GM21529 (cell line): ENCODE data around the gene LGR4.

Experiments
- ATAC-seq: cut with Tn5 transposase; IDR thresholded peaks from one replicate; pipeline ENCODE4 v1.9.1; 2021; ENCODE audit not compliant: unreplicated experiment

LGR4 gene

DNA sequence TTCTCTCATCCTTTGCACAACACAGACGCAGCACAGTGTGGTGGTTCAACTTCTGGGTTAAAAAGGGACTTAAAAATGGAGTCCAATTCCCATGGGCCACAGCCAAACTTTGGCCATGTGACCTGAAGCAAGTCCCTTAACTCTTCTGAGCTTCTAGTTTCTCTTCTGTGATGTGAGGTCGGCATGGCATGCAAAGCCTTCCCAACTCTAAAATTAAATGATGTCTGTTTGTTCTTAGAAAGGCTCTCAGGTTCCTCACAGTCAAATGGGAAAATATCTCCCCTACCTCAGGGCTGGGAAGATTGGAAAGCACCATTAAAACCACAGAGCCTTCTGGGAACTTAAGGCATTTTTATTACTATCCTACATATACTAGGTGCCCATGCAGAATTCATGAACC, 38.8 kb downstream of the LGR4 start:
- ATAC-seq, result no peak

DNA sequence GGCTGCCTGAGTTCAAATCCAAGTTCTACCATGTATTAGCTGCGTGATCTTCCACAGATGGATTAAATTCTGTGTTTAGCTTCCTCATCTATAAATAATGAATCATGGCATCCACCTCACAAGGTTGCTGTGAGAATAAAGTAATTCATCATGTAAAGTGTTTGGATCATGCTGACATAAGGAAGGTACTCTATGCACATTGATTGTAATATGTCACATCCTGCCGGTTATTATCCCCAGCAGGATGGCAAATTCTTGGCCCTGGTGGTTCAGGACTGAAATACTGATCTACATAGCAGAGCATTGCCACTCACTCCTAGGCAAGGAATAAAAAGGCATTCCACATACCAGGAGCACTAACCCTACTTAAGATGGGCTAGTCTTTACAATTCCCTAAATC, 40.8 kb downstream of the LGR4 start:
- ATAC-seq, result no peak

DNA sequence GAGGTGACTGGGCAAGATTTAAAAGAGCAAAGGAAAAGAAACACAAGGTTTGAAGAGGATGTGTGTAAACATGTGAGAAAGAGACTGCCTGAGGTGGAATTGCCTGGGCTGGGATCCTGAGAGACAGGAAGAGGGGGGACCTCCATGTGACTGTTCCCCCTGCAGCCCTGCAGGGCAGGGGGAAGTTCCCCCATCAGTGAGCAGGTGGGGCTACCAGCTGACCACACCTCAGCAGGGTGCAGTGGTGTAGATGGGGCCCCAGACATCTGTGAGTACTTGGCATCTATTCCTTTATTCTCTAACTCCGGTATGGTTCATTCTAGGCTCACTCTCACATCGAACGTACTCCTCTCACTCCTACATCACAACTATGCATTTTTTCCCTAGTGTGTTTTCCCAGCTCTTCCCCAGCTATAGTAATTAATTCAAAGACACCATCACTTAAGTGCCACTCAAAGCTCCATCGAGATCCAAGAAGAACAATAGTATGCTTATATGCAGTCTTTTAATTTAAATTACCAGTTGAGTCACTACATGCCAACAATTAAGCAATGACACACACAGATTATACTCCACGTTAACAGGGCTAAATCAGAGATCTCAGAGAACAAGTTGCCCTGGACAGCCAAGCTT, 42.7 kb downstream of the LGR4 start:
- ATAC-seq, result no peak

DNA sequence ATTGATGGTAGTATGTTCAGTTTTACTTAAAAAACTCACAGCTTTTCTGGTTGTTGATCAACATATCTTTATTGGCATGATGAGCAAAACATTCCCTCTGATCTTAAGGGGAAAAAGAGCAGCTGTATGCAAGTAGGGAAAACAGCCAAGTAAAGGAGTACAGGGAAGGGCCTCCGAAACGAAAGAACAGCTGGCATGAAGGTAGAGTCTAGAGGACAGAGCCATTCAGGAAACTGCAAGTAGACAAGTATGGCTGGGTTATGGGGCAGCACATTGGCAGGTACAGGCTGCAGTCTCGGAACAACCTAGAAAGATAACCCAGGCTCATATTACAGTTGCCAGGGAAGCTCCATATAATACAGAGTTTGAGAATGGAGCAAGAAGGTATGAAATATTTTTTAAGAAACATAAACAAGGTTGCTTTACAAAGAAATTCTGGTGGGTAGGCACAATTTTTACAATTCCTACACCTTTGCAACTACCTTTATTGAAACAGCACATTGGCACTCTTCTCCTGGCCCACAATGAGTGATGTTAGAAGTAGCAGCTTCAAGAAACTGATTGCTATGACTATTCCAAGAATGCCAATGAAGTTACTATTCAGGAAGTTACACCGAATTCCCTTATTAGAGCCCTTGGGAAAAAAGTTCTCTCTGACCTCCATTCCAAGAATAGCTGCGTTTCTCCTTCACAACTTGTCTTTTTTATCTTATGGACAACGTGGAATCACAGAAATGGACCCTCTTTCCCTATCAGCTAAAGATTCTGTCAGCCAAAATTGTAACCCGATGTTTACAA, 45.2 kb downstream of the LGR4 start:
- ATAC-seq, result no peak

DNA sequence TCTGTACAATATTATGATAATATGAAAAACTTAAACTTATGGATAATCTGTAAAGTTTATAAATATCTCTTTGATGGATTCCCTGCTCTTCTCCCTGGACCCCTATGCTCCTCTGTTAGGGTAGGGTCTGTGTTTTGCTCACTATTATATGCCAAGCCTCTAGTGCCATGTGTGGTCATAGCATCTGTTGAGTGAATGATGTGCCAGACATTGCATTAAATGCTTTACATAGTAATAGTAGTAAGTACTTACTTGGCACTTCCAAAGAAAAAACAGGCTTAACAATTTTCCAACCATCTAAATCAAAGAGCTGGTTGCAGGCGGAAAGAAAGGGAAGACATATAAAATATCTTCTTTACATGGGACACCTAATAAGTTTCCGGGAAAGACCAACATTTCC, 46.8 kb downstream of the LGR4 start:
- ATAC-seq, result no peak

DNA sequence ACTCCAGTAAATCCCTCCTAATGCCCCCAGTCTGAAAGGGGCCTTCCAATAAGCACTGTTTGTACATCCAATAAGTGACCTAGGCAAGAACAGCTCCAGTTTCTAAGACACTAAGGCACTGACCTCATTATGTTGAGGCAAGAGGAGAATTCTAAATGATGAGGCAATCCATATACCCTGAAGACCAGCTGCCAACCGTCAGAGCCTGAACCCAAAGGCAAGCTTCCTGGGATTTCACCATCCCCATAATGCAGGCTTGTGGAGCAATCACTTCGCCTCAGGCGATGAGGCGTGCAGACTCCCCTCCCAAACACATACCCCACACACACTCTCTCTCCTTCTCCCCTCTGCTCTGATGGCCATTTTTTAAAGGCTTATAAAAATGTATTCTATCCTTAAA, 49.5 kb downstream of the LGR4 start:
- no peak for ATAC-seq

DNA sequence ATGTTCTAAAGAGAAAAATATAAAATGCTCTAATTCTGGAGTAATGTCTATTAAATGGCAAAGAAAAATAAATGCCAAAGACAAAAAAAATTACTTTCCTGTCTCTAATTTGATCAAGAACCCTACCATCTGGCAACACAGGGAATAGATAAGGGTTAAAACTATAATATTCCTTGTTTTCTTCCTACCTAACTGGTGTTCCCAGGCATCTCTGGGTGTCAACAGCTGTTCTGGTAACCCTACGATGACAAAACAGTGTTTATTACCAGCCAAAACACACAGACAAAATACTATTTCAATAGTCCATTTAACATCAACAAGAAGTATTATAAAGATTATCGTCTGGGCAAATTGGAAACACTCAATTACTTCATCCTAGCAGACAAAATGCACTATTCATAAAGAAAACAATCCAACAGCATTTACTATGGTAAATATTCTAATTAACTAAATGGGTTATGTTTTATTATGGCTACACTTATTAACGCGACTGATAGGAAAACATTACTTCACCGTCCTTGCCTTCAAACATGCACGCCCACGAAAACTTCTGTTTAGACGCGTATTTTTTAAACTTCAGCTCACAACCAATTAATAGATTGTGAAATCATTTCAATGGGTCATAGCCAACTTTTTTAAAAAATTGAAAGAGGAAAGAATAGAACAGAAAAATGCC, 50.6 kb downstream of the LGR4 start:
- no peak for ATAC-seq

DNA sequence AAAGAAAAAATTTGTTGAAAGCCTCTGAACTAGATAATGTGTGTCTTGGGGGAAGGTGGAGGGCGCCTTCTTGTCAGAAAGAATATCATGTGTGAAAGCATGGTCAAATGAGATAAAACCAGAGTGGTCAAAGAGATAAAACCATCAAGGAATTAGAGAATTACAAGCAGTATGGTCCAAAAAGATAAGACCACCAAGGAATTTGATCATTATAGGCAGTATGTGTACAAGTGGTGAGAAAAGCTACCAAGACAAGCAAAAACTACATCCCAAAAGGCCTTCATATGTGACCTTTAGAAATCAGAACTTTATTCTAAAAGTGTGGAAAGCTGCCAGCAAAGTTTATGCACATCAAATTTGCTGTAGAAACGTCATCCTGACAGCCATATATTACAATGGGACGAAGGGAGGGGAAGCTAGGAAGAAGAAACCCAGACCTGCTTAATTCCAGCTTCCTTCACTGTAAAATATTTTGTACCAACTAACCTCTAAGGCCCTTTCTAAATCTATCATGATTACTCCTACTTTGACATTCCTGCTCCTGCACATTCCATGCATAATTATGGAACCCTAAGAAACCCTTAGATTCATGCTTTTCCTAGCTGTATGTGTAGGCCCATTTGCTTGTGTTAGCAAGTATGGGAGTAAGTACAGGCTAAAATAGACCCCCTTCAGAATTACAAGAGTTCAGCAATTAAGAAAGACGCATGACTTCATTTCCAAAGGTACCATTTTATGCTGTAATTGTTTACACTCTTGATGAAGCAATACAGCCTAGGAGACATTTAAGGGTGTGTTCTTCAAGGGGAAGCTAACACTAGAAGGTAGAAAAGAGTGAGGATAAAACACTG, 51.6 kb downstream of the LGR4 start:
- ATAC-seq, result no peak

DNA sequence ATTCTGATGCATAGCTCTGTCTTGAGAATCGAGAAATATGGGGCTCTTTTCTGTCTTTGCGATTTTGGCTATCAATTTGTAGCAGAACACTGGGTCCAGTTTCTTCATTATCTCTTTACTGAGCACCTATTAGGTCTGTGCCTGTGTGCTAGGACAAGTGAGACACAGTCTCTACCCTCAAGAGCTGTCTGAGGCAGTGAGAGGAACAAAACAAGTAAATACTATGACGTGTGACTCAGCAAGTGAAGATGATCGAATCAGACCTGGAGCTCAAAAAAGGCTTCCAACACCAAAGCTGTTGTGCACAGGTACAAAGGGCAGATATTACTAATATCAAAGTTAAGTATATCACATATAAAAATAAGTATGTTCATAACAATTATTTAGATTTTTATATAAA, 52.4 kb downstream of the LGR4 start:
- ATAC-seq, result no peak

DNA sequence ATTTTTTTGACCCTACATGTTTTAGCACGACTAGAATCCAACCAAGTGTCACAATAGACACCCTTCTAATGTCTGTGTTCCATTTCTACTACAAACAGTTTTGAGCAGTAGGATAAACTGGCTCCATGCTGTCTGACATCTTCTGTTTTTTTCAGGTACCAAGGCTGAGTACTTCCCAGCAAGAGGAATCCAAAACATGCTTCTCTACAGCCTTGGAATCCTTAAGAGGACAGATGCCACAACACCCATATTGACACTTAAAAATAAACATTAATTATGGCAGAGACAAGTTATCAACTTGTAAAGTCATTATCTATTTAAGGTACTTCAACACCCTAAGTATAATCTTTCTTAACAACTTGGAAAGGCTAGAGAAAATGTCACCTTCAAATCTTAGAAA, 54.2 kb downstream of the LGR4 start:
- ATAC-seq, result no peak

DNA sequence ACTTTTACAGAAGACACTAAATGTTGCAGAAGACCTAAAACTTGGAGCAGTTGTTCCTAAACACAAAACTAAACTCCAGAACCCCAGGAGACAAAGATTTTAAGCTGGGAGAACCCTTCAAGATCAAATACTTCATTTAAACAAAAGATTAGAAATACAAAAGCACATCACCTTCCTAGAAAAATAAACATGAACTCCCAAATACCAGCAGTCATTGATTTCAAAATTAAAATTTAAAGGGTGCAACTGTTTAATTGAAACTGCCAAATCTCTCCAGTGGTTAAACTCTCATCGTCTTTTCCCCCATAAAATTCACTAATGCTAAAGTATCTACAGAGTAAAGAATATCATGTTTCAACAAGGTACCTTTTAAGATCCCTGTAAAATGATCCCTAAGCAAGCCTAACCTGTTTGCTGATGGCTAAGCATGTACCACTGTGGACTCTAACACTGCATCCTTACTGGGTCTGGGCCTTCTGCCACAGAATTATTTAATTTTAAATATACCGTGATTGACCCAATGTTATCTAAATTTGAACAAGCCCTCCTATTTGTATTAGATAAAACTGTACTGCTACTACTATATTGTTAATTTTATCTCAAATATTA, 55.9 kb downstream of the LGR4 start:
- ATAC-seq, result no peak

DNA sequence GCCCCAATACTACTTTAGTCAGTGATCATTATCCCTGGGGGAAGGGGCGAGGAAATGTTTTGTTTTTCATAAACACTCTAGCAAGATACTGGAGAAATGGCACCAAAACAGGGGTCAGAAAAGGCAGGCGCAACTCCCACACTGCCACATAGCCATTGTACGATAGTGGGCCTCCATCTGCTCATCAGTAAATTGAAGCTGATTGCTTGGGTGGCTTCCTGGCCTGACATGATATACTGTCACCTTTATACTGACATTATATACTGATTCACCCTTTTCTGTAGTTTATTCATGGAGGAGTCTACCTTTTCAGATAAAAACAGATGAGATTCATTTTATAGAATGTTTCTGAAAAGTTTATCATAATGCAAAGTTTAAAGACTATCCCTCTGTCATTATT, 57.9 kb downstream of the LGR4 start:
- ATAC-seq, result no peak

DNA sequence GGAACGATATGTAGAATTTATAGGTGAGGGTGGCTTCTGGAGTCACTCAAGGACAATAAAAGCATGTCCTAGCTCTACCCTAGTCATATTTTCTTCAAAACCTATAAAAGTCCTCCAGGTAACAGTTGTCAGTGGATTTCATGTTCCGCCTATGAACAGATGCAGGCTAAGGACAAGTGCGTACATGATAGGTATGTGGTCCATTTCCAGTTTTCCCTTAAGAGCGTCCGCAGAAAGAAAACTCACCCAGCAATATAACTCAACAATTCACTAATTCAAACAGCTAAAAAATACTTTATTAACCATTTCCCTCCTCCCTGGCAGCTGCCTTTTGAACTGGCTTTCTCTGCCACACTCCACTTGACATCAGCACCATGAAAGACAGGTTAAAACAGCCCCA, 59.4 kb downstream of the LGR4 start:
- ATAC-seq, result no peak

DNA sequence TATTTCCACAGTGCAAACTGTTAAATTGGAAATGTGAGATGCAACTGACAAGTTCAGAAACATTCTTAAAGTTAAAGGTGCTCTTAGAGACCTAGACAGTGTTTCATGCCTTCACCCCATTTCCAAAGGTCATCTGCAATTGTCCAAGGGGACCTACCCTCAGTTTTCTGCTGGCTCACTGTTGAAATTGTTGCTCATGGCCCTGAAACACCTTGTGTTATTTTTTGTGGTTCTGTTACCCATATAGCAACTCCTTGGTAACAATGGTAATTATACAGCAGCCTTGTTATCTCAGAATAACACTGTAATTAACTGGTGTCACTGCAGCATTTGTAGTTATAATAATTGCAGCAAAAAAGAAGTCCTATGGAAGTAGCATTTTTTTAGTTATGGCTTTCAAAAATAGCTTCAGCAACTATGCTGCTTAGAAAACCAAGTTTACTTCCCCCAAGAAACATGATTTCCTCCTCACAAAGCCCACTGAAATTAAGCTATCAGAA, 60.3 kb downstream of the LGR4 start:
- ATAC-seq, result no peak

DNA sequence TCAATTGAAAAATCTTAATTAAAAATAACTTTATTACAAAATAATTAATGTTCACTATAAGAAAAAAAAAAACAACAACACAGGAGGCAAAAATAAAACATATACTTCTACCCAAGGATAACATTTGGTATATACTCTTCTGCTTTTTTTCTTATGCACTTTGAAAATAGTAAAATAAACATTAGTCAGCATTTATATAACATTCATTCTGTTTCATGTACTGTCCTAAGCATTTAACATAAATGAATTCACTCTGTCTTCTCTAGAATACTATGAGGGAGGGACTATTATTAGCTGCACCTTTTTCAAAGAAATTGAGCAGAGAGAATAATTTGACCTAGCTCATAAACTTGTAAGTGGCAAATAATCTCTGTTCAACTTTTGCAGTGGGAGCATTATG, 61.3 kb downstream of the LGR4 start:
- no peak for ATAC-seq

DNA sequence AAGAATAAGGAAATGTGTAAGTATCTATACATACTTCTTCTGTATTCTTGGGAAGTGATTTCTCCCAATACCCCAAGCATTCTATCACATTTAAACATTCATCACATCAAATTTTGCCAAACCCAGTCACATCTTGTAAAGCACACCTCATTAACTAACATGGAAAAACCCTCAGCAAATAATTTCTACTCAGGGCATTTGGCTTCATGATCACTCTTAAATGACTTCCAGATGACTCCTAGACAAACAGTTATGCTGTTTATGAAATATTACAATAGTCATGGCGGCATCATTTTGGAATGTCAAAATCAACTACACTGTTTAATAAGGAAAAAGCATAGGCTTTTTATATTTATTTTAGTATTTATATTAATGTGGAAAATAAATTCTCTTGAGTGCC, 62.3 kb downstream of the LGR4 start:
- ATAC-seq, result no peak

DNA sequence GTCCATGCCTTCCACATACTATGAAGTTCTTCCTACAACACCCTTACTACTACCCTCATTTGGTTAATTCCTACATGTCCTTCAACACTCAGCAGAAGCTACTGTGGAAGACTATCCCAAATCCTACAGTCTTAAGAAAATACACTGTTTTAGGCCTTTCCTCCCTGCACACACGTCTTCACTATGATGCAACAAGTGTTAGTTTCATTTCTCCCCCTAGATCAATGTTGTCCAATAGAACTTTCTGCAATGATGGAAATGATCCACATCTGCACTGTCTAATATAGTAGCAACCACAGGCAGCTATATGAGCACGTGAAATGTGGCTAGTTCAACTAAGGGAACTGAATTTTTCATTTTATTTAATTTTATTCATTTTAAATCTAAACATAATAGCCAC, 62.8 kb downstream of the LGR4 start:
- ATAC-seq, result no peak

DNA sequence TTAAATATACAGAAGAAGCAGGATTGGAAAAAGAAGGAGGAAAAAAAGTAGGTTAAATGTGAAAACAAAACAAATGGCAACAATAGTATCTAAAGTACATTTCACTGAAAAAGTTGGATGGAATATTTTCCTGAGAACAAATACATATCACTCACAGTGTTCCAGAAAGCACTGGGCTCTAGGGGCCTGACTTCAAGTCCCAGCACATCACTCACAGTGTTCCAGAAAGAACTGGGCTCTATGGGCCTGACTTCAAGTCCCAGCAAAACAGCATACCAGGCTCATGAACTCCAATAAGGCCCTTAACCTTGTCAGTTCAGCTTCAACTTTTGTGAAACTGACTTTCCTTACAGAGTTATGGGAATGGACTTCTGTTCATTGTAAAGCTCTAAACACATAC, 63.5 kb downstream of the LGR4 start:
- ATAC-seq, result no peak

DNA sequence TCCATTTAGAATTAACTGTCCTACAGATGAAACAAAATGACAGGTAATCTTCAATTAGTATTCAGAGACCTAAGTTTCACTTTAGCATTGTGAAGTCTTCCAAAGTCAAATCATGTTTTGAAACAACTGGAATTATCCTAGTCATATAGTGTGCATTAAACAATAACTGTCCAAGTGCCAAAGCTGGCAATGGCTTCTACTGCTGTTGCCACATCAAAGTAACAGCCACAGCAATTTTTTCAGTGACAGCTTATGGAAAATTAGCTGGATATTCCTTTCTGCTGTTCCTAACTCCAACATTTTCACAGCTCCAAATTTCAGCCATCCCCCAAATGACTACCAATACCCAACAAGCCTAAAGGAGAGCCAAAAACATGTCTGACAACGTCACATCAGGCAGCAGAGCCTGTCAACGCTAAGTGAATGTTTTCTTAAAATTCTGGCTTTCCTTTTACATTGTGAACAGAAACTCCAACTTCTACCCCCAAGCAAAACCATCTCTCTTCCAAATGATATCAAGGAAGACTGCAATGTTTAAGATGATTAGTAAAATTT, 64.3 kb downstream of the LGR4 start:
- no peak for ATAC-seq

DNA sequence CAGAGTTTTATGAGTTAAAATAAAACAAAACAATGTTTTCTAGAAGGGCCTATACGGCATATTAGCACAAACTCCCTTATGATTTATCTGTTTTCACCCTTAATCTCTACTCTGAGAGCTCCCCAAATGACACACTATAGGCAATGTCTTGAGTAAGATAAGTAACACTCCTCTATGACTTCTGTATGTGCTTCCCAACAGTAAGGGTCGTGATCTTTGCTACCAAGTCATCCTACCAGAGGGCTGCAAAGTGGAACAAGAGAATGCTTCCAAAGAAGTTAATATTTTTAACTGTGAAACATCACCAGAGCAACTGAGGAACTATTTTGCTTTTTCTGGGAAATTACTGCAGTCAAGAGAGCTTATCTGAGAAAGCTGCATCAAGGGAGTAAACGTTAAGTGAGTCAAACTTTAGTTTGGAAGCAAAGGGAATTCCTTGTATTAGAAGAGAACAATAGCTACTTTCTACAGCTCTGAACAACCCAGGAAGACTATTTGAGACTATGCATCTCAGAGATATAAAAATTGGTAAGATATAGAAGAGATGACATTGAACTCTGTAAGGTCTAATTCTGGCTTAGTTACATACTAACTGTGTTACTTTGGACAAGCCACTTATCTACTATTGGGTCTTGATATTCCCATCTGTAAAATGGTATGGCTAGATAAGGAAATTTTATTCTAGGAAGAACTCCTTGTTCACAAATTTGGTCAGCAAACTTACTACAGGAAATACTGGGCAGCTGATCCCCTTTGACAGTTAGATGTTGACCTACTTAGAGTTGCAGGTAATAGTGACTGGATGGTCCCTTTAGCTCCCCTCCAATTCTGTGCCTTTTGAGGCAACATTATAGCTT, 65.9 kb downstream of the LGR4 start:
- no peak for ATAC-seq
